Stimulated activated CD8-positive, alpha-beta memory T cell treated with anti-CD3 and anti-CD28 coated beads, Interleukin-4, amount 100 ng/mL, for 24 hours (primary cell): ENCODE data around the gene CAPS.

Experiments
- DNase-seq: peaks from one replicate; pipeline ENCODE4 v3.0.0-alpha.2; 2020; ENCODE audit warnings: low read depth

CAPS gene

DNA sequence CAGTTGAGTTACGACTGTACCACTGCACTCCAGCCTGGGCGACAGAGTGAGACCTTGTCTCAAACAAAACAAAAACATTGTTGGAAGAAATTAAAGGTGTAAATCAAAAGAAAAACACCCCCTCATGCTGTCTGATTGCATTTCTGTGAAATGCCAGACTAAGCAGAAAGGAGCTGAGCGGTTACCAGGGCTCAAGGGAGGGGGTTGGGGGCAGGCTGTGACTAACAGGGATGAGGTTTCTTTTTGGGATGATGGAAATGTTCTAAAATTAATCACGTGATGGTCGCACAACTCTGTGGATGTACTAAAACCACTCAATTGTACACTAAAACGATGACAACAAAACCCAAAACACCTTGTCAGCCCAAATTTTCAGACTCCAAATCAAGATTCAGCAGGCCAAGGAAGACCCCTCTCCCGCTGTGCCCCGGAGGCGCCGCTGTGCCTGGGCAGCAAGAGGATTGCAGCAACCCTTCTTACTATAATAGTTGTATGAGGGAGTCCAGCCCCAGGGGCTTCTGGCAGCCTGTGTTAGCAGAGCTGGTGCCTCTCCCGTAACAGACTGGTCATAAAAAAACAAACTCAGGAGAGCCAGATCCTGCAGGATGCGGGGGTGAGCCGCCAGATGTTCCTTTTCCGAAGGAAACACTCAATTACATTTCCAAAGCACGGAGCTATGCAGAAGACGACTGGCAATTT lies 20.9 kb downstream of the CAPS start:
- no peak for DNase-seq

DNA sequence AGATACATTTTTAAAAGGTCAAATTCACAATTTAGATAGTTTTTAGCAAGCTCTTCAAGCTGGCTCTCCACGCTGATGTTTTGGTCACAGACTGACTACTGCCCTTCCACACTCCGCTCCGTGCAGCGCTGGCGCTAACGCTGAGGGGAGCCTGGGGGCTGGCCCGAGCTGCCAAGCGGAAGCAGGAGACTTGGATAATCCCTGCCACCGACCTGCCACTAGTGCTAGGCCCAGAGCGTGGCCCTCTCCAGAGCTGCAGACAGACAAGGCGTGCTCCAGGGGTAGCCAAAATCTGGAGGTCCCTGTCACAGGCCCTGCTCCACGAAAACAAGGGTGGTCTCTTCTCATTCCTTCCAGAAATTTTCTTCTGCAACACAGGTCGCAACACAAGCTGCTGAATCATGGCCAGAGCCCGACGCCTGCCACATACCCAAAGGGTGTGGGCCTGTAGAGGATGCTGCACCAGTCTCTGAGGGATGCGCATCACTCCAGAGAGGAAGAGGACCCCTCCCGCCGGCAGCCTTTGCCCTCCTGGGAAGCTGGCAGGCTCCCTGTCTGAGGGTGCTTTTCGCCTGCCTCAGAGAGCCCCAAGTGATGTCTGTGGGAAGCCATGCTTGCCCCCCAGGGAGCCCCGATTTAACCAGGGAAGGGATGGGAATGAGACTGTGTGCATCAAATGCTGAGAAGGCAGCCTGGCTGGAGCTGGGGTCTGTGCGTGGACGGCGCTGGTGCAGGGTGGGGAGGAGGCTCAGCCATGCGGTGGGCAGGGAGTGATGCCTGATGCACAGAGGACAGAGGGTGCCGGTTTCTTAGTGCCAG lies 21.6 kb downstream of the CAPS start:
- DNase-seq: no peak

DNA sequence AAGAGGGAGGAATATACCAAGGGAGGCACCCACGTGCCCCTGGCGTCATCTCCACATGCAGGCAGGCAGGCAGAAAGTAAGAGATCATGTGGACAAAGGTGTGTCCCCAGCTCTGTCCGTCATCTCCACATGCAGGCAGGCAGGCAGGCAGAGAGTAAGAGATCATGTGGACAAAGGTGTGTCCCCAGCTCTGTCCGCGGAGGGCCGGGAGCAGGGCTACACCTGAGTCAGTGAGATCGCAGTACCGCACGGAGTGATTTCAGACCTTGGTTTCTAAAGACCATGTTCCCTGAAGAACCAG lies 22.2 kb downstream of the CAPS start:
- no peak for DNase-seq

GRCh38 chr19:5937550-5937949 lies 23.5 kb downstream of the CAPS start:
- DNase-seq: no peak

GRCh38 chr19:5940260-5941208 lies 26.5 kb downstream of the CAPS start:
- DNase-seq: no peak

- no peak for DNase-seq
These were observed 27.6 kb downstream of the CAPS start for GRCh38 chr19:5941673-5942072.

GRCh38 chr19:5943045-5943444 lies 29.0 kb downstream of the CAPS start:
- no peak for DNase-seq

- DNase-seq: no peak
These were observed 29.6 kb downstream of the CAPS start for GRCh38 chr19:5943623-5944022.

GRCh38 chr19:5947435-5947834 lies 33.4 kb downstream of the CAPS start:
- no peak for DNase-seq

- no peak for DNase-seq
These were observed 34.9 kb downstream of the CAPS start for GRCh38 chr19:5948752-5949564.

- no peak for DNase-seq
These were observed 35.8 kb downstream of the CAPS start for GRCh38 chr19:5949792-5950305.

DNA sequence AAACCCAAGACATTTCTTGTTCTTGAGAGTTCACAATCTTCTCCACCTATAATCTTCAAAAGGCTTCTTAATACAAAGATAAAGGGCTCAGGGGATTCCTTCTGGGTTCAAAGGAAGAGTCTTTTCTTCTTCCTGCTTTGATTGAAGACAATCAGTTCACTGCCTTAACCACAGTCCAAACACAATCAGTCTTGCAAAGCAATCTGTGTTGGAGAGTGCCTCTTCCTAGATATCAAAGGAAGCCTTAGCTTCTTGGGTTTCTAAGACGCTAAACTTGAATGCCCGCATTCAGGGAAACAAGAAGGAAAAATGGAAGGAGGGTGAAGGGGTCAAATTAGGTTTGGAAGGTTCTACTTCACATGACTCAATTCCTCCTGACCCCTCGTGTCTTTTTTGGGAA lies 36.7 kb downstream of the CAPS start:
- no peak for DNase-seq

DNA sequence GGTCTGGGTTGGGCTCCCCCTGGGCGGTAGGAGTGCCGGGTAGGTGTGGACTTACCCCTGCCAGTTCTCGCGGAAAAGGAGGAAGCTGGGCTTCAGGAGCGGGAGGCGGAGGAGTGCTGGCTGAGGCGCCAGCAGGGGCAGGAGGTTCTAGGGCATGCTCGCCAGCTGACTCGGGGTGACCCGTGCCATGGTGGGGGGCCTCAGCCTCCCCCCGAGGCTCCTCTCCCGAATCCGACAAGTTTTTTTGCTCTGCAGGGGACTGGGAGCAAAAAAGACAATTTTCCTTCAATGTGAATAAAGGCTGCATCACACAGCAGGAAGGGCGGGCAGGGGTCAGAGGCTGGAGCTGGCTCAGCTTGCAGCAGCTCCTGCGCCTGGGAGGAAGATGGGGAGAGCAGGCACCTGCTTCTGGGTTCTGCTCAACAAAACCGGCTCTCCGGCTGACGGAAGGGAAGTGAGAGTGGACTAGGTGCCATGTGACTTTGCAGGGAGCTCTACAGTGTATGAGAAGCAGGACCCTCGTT lies 37.3 kb downstream of the CAPS start:
- no peak for DNase-seq

DNA sequence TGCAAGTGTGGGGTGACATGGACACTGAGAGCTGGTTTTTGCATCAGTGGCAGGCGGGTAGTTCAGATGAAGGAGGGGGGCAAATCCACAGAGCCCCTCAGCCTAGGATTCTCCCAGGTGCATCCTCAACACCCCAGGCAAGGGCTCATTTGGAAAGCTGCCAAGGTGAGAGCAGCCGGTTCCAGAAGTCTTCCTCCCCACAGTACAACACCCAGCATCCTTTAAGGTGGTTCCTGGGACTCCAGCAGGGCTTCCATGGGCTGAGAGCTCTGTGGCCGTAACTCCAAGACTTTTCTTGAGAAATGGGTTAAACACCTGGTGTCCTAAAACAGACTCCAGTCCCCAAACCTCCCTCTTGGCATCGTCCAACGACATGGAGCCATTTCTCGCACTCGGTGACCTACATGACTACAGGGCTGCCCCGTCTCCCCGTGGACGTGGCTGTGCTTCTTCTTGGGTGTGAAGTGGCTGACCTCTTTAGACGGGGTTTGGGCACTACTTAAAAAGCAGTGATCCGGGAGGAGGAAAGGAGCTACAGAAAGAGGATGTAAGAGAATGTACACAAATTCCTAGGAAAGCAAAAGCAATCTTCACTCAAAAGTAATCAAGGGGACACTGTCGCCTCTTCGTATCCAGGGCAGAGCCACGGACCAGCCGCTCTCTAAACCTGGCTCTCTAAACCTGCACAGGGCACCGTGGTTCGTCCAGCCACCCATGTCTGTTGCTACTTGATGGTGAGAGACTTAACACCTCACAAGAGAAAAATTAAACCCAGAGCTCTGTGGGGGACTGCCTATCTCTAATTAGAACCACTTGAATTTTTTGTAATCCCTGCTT lies 38.4 kb downstream of the CAPS start:
- DNase-seq: no peak

- no peak for DNase-seq
These were observed 39.1 kb downstream of the CAPS start for GRCh38 chr19:5953030-5953589.

DNA sequence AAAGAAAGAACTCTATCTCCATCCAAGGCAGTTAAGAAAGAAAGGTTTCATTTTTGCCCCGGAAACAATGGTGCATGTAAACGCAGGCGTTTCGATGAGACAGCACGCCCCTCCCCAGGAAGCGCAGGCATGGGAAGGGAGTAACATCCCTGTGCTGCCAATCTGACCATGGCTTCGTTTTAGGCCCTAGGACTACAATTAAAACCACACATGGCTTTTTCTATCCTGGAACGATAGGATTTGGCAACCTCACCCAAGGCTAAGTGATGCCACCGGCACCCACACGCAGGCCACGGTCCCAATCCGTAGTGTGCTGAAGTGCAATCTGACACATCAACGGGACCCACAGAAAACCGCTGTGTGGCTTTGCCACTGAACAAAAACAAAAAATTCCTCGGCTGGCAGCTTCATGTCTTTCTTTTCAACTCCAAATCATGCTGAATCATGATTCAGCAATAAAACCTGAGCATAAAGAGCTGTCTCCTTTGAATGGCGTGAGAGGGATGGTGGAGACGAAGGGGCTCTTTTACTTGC lies 39.7 kb downstream of the CAPS start:
- DNase-seq: no peak

GRCh38 chr19:5954293-5954692 lies 40.2 kb downstream of the CAPS start:
- DNase-seq: no peak

- DNase-seq: no peak
These were observed 41.5 kb downstream of the CAPS start for GRCh38 chr19:5955636-5955935.

- DNase-seq: no peak
These were observed 42.3 kb downstream of the CAPS start for GRCh38 chr19:5956323-5956722.

- no peak for DNase-seq
These were observed 42.7 kb downstream of the CAPS start for GRCh38 chr19:5956728-5957127.
